Nucleus accumbens (tissue), 56 donors: ENCODE measurements around the gene FAM180A.
A peak's percentile ranks its signal among the peaks of the same experiment; 100 is the strongest.
"Not testable (repeated sequence)": the region's sequence is repeated elsewhere in the genome, so short reads cannot be mapped to it uniquely, and the experiment has no call there.

Source experiments
- DNase-seq, 56 donors: peaks; one replicate each; lab custom pipeline; 2025; lab: John Stamatoyannopoulos, UW

The FAM180A gene

GRCh38 chr7:135748770-135749169, at the start of gene FAM180A:
Gene FAM180A, minus strand, starts transcription at chr7:135748813. Its CDS starts 233 bp downstream, at chr7:135748580.
- DNase-seq: no peak

GRCh38 chr7:135798095-135798494, 49.5 kb upstream of the FAM180A start:
- no peak for DNase-seq

- DNase-seq: no peak
These were observed 47.4 kb upstream of the FAM180A start for GRCh38 chr7:135795846-135796570.

GRCh38 chr7:135793841-135794240, 45.2 kb upstream of the FAM180A start:
- DNase-seq: no peak

GRCh38 chr7:135792866-135793265, 44.3 kb upstream of the FAM180A start:
- no peak for DNase-seq

GRCh38 chr7:135792363-135792668, 43.7 kb upstream of the FAM180A start:
- no peak for DNase-seq

- no peak for DNase-seq
These were observed 43.1 kb upstream of the FAM180A start for GRCh38 chr7:135791543-135792362.

GRCh38 chr7:135790371-135790977, 41.9 kb upstream of the FAM180A start:
- no peak for DNase-seq

- no peak for DNase-seq
These were observed 41.3 kb upstream of the FAM180A start for GRCh38 chr7:135789956-135790355.

- no peak for DNase-seq
These were observed 40.8 kb upstream of the FAM180A start for GRCh38 chr7:135789431-135789830.

- DNase-seq: no peak
These were observed 38.3 kb upstream of the FAM180A start for GRCh38 chr7:135786911-135787310.

- DNase-seq: no peak
These were observed 36.5 kb upstream of the FAM180A start for GRCh38 chr7:135785065-135785464.

- no peak for DNase-seq
These were observed 35.4 kb upstream of the FAM180A start for GRCh38 chr7:135784013-135784412.

- no peak for DNase-seq
These were observed 34.2 kb upstream of the FAM180A start for GRCh38 chr7:135782801-135783200.

GRCh38 chr7:135782377-135782776, 33.8 kb upstream of the FAM180A start:
- peak in 1 of 56 donors; percentile 6 for DNase-seq

- no peak for DNase-seq
These were observed 29.2 kb upstream of the FAM180A start for GRCh38 chr7:135777626-135778398.

- not testable (repeated sequence) for DNase-seq
These were observed 27.3 kb upstream of the FAM180A start for GRCh38 chr7:135775915-135776314.

- DNase-seq: no peak
These were observed 26.6 kb upstream of the FAM180A start for GRCh38 chr7:135775230-135775629.

- DNase-seq: no peak
These were observed 25.7 kb upstream of the FAM180A start for GRCh38 chr7:135774284-135774683.

GRCh38 chr7:135773464-135773863, 24.9 kb upstream of the FAM180A start:
- no peak for DNase-seq
